Effector memory CD8-positive, alpha-beta T cell (primary cell): ENCODE results near the gene OTOG.

Source experiments
- ATAC-seq: fragments of 150-1000 bp; cut with Tn5 transposase; replicated peaks from 2 replicates; pipeline ENCODE4 v1.10.0; 2021; ENCODE audit warnings: mild to moderate bottlenecking, moderate library complexity
- DNase-seq, 3 experiments: peaks; one replicate each; pipeline ENCODE4 v3.0.0; 2021
- H3K27ac Mint-ChIP-seq, 2 donors: one replicate each; pipeline ENCODE4 v1.8.0; 2022; ENCODE audit warnings: mild to moderate bottlenecking in 2 of 2, mixed read lengths in 2 of 2, moderate library complexity in 2 of 2
- H3K27me3 Mint-ChIP-seq, 2 donors: one replicate each; pipeline ENCODE4 v1.8.0; 2022; ENCODE audit warnings: mixed read lengths in 2 of 2
- H3K36me3 Mint-ChIP-seq: one replicate; pipeline ENCODE4 v1.8.0; 2022; ENCODE audit warnings: mild to moderate bottlenecking, moderate library complexity, mixed read lengths; ENCODE audit not compliant: insufficient read depth
- H3K4me1 Mint-ChIP-seq, 2 donors: one replicate each; pipeline ENCODE4 v1.8.0; 2022; ENCODE audit warnings: low read depth in 2 of 2, mixed read lengths in 2 of 2
- H3K4me3 Mint-ChIP-seq, 2 donors: one replicate each; pipeline ENCODE4 v1.8.0; 2022; ENCODE audit warnings: mild to moderate bottlenecking in 2 of 2, mixed read lengths in 2 of 2, moderate library complexity in 2 of 2
- H3K9me3 Mint-ChIP-seq, 2 donors: one replicate each; pipeline ENCODE4 v1.8.0; 2022; ENCODE audit warnings: mixed read lengths in 2 of 2

The OTOG gene

DNA sequence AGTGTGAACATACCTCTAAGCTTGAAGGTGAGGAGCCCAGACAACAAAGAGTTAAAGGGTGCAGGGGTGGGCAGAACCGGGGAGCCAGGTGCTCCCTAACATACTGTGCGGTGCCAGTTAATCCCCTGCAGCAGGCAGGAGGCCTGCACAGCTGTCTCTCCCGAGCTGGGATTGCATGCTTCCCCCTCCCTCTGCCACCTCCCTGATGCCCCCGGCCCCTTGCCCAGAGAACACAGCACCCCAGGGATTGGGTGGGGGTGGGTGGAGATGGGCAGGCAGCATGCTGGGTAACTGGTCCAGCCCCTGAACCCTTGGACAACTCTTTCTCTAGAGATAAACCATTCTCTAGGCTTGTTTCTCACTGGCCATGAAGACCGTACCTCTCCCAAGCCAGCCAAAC is 104.6 kb downstream of the OTOG start:
- Mint-ChIP-seq H3K4me3 (no peak overlapping the region), H3K36me3 (no peaks in the 10 kb centered on the region), H3K4me1 (no peaks in the 10 kb centered on the region), H3K9me3 (peaks cover 2 to 10% of the 10 kb centered on the region in 2 donors), H3K27me3 (peaks cover 51 to 71% of the 10 kb centered on the region in 2 donors), H3K27ac (no peak overlapping the region)
- ATAC-seq: no peak
- DNase-seq: no peak

DNA sequence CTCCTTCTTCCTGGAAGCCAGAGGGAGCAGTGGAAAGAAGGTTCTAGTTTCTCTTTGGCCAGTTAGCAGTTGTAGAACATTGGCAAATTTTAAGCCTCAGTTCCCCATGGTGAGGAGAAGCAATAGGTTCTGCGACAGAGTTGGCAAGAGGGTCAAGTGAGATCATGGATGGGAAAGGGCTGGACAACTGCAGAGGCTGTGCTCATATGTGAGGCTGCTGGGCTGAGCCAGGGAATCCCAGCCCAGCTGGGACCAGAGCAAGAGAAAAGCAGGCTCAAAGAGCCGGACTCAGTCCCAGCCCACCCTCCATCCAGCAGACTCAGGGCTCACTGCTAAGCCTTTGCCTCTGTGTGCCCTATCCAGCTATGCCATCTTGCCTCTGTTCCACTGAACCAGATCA is 105.5 kb downstream of the OTOG start:
- H3K9me3 Mint-ChIP-seq: peaks cover 2 to 3% of the 10 kb centered on the region in 2 donors
- ATAC-seq: no peak
- H3K27me3 Mint-ChIP-seq: peaks cover 49 to 62% of the 10 kb centered on the region in 2 donors
- no peaks in the 10 kb centered on the region for H3K4me1 Mint-ChIP-seq
- H3K36me3 Mint-ChIP-seq: no peaks in the 10 kb centered on the region
- H3K27ac Mint-ChIP-seq: no peak overlapping the region
- DNase-seq: no peak
- H3K4me3 Mint-ChIP-seq: no peak overlapping the region

DNA sequence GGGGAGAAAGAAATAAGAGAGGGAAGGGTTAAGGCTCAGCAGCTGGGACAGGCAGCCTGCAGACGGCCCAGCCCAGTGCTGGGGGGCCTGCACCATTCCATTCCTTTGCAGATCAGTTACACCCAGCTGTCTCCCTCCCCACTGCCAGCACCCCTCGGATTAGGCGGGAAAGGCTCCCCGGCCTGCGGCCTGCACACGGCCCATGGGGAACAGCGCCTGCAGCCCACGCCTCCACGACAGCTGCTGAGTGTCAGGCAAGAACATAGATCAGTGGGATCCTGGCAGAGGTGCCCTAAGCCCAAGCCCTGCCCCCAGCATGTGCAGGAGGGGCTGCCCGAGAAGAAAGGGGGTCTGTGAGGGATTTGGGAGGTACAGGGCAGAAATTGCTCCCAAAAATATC is 106.6 kb downstream of the OTOG start:
- Mint-ChIP-seq H3K4me3 (no peak overlapping the region), H3K4me1 (no peaks in the 10 kb centered on the region), H3K36me3 (no peaks in the 10 kb centered on the region), H3K9me3 (peaks cover 0 to 2% of the 10 kb centered on the region in 2 donors), H3K27me3 (peaks cover 45 to 63% of the 10 kb centered on the region in 2 donors), H3K27ac (no peak overlapping the region)
- DNase-seq: no peak
- no peak for ATAC-seq

DNA sequence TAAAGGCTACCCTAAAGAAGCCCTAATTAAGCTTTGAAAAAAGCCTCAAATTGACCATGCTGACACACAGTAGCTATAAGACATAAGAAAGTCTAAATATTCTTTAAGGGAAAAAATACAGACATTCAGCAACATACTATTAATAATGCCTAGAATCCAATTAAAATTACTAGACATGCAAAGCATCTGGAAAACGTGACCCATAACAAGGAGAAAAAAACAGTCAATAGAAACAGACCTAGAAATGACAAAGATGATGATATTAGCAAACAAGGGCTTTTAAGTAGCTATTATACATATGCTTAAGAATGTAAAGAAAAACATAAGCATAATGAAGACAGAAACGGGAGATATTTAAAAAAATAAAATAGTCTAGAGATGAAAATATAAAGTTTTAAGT is 108.6 kb downstream of the OTOG start:
- no peak overlapping the region for H3K4me3 Mint-ChIP-seq
- H3K27ac Mint-ChIP-seq: no peak overlapping the region
- no peak for ATAC-seq
- H3K36me3 Mint-ChIP-seq: no peaks in the 10 kb centered on the region
- DNase-seq: no peak
- peaks cover 24 to 47% of the 10 kb centered on the region in 2 donors for H3K27me3 Mint-ChIP-seq
- H3K4me1 Mint-ChIP-seq: no peaks in the 10 kb centered on the region
- H3K9me3 Mint-ChIP-seq: peaks cover 0 to 2% of the 10 kb centered on the region in 2 donors

DNA sequence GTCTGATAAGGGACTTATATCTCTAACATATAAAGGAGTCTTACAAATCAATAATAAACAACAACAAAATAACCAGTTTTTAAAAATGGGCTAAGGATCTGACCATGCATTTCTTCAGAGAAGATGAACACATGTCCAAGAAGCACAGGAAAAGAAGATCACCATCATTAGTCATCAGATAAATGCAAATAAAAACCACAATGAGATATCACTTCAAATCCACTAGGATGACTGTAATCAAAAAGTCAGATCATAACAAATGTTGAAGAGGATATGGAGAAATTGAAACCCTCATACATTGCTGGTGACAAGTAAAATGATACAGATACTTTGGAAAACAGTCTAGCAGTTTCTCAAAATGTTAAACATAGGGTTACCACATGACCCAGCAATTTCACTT is 111.2 kb downstream of the OTOG start:
- ATAC-seq (no peak), DNase-seq (no peak)
- H3K27ac Mint-ChIP-seq: no peak overlapping the region
- H3K4me1 Mint-ChIP-seq: no peaks in the 10 kb centered on the region
- peaks cover 0 to 2% of the 10 kb centered on the region in 2 donors for H3K9me3 Mint-ChIP-seq
- no peak overlapping the region for H3K4me3 Mint-ChIP-seq
- H3K27me3 Mint-ChIP-seq: peaks cover 12 to 27% of the 10 kb centered on the region in 2 donors
- H3K36me3 Mint-ChIP-seq: no peaks in the 10 kb centered on the region

DNA sequence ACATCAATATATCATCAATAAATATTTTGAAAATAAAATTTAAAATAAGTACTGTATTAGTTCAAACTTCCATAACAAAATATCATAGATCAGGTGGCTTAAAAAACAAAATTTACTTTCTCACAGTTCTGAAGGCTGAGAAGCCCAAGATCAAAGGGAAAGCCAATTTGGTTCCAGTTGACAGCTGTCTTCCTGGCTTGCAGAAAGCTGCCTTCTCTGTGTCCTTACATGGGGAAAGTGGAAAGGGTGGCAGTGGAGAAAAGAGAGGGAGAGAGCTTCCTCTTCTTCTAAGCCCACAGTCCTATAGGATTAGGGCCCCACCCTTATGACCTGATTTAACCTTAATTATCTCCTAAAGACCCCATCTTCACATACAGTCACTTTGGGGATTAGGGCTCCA is 121.1 kb downstream of the OTOG start:
- ATAC-seq (no peak), DNase-seq (no peak)
- no peak overlapping the region for H3K4me3 Mint-ChIP-seq
- H3K27me3 Mint-ChIP-seq: peaks cover 20 to 21% of the 10 kb centered on the region in 2 donors
- no peaks in the 10 kb centered on the region for H3K4me1 Mint-ChIP-seq
- H3K36me3 Mint-ChIP-seq: no peaks in the 10 kb centered on the region
- H3K9me3 Mint-ChIP-seq: peaks cover 0 to under 1% of the 10 kb centered on the region in 2 donors
- H3K27ac Mint-ChIP-seq: no peak overlapping the region

DNA sequence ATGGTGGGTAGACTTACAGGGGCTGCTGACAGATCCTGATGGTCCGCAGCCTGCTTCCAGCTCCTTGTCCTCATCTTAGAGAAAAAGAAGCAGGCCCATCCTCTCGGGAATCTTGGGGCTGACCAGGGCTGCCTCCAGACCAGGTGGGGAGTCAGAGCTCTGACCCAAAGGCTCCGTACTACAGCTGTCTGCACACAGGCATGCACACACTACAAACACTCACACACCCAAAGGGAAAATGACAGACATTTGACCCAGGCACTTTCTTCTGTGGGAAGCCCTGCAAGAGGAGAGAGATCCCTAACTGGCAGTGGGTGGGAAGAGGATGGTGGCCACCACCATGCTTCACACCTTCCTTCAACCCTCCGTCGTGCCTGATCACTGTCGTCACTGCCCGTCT is 125.4 kb downstream of the OTOG start:
- Mint-ChIP-seq H3K27me3 (peaks cover 43 to 50% of the 10 kb centered on the region in 2 donors), H3K9me3 (peaks cover 6 to 30% of the 10 kb centered on the region in 2 donors), H3K4me3 (no peak overlapping the region), H3K36me3 (no peaks in the 10 kb centered on the region), H3K27ac (no peak overlapping the region), H3K4me1 (no peaks in the 10 kb centered on the region)
- DNase-seq: no peak
- ATAC-seq: no peak

DNA sequence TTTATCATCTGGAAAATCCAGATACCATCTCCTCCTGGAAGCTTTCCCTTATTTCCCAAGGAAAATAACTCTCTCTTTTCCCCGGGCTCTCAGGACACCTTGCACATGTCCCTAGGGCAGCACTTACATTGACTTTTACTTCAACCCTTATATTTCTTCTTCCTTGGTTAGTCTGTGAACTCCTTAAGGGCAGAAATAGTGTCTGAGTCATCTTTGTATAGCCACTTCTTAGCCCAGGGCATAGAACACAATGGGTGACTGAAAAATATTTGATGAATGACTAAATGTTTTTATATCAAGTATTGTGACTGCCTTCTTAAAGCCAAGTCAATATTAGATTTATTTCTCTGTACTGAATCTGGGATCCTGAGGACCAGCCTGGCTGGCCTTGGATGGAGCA is 126.9 kb downstream of the OTOG start:
- ATAC-seq (no peak), DNase-seq (no peak)
- Mint-ChIP-seq H3K4me3 (no peak overlapping the region), H3K9me3 (peaks cover 6 to 30% of the 10 kb centered on the region in 2 donors), H3K27ac (no peak overlapping the region), H3K27me3 (peaks cover 43 to 50% of the 10 kb centered on the region in 2 donors), H3K4me1 (no peaks in the 10 kb centered on the region), H3K36me3 (no peaks in the 10 kb centered on the region)

DNA sequence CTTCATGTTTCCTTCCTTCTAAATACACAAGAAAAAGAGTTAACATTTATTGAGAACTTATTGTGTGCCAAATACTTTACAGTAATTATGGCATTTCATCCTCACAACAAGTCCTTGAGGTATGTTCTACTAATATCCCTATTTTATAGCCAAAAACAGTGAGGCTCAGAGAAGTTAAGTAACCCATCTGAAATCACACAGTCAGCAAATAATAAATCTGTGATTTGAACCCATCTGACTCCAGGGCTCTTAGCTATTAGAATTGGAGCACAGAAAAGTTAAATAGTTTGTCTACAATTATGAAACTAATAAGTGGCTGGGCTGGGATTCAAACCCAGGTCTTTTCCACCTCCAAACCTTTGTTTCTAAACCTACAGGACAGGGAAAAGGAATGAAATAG is 135.8 kb downstream of the OTOG start:
- Mint-ChIP-seq H3K9me3 (no peaks in the 10 kb centered on the region), H3K27me3 (peaks cover 42 to 55% of the 10 kb centered on the region in 2 donors), H3K4me1 (no peaks in the 10 kb centered on the region), H3K27ac (no peak overlapping the region), H3K36me3 (no peaks in the 10 kb centered on the region), H3K4me3 (no peak overlapping the region)
- ATAC-seq (no peak), DNase-seq (no peak)

DNA sequence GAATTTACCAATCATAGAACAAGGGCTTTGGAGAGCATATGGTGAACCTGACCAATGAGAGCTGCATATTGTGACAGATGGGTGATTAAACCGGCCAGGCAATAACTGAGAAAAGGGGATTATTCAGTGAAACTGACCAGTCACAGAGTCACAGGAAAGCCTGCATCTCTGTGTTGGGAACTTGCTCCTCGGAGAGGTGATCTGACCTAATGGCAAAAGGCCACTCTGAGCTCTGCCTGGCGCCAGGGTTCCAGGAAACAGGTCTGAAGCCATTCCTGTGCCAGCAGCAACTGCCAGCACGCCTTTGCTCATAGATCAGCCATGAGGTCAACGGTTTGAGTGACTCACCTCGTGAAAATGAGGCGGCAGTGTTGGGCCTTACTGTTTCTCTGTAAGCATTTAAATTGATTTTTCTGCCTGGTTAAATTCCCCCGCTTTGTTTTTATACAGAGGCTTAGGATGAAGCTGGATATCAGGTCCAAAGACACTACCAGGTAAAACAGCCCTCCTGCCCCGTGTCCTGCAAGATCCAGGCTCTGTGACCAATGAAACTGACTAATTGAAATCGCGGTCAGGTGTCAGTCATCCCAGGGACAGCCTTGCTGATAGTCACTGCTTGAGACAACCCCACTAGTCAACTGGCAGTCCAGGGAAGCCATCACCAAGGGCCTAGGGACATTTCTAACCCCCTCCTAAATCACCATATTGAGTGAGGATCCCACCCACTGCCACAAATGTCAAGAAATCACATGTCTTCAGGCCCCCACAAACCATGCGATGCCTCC is 136.5 kb downstream of the OTOG start:
- no peak for DNase-seq
- peaks cover 42 to 55% of the 10 kb centered on the region in 2 donors for H3K27me3 Mint-ChIP-seq
- no peak for ATAC-seq
- H3K36me3 Mint-ChIP-seq: no peaks in the 10 kb centered on the region
- H3K9me3 Mint-ChIP-seq: no peaks in the 10 kb centered on the region
- H3K4me3 Mint-ChIP-seq: no peak overlapping the region
- H3K4me1 Mint-ChIP-seq: no peaks in the 10 kb centered on the region
- H3K27ac Mint-ChIP-seq: no peak overlapping the region

DNA sequence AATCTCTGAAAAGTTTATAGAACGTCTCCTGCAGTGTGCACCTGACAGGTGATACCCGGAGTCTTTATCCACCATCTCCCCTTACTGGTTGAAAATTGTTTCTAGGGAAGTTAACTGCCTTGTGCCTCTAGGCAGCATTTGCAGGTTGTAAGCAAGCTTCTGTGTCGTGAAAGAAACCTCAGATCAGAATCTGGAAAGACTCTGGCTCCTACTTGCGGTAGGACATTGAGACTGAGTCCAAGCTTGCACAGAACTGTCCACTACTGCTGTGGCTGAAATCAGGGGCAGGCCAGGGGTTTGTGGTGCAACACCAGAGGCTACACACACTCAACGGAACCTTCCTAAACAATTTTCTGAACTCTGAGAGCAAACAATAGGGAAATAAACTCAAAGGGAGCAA is 137.5 kb downstream of the OTOG start:
- Mint-ChIP-seq H3K27ac (no peak overlapping the region), H3K4me3 (no peak overlapping the region)
- DNase-seq: no peak

DNA sequence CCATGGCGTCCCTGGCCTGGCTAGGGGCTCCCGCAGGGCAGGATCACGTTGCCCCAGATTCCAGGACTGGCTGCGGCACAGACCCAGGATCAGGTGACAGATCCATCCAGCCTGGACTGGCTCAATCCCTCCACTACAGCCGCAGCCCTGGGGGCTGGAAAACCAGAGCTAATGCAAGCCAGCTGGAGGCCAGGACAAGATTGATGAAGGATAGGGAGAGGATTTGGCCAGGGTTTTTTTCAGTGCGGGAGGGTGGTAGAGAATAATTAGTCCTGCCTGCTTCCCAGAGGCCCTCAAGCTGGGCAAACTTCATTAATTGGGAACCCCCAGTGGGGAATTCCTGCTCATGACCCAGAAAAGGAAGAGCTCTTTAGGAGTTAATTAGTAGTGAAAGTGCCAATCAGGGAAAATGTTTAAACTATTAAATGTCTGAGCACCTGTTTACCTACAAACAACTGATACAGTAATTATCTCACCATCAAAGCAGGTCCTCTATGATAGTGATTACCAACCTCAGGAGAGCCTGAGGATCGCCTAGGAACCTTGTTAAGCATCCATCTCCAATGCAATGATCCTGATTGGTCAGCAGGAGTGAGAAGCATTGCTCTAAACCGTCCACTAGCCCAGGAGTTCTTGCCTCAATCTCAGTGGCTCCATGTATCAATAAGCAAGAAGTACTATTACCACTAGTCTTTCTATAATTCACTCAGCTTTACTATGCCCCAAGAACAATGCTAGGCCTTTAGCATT is 139.3 kb downstream of the OTOG start:
- Mint-ChIP-seq H3K9me3 (no peaks in the 10 kb centered on the region), H3K4me1 (no peaks in the 10 kb centered on the region), H3K27ac (no peak overlapping the region), H3K36me3 (no peaks in the 10 kb centered on the region), H3K27me3 (peaks cover 32 to 49% of the 10 kb centered on the region in 2 donors), H3K4me3 (no peak overlapping the region)
- ATAC-seq (no peak), DNase-seq (no peak)

More for the DNA sequence above, 137.5 kb downstream of the OTOG start:
- H3K27me3 Mint-ChIP-seq: peaks cover 42 to 55% of the 10 kb centered on the region in 2 donors
- H3K9me3 Mint-ChIP-seq: no peaks in the 10 kb centered on the region
- no peaks in the 10 kb centered on the region for H3K36me3 Mint-ChIP-seq
- no peaks in the 10 kb centered on the region for H3K4me1 Mint-ChIP-seq
- ATAC-seq: no peak

DNA sequence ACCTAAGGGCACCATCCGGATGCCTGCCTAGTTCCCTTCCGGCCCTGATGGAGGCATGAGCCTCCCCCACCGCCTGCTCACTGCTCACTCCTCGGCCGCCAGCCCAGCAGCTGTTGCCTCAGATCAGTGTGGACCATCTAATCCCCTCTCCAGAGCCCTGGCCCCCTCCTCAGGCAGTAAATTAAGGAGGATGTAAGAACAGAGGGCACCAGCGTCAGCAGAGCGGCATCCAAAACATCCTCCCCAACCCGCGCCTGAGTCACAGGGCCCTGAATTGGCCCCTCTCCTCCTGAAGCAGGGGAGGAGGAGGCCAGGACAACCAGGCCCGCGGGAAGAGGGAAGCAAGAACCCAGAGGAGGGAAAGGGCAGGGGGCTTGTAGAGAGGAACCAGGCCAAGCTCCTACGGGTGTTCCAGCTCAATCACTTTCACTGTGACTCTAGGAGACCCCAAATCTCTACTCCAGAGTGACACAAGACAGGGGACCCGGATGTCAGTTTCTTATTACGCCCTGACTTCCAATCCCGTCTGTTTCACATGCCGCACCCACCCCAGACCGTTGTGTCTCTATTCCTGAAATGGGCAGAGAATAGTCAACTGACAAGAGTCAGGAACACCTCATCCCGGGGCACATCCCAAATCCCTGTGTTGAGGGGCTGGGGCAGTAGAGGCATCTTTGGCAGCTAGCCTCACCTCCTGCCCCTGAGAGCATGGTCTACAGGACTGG is 141.0 kb downstream of the OTOG start:
- no peaks in the 10 kb centered on the region for H3K4me1 Mint-ChIP-seq
- peaks cover 34 to 48% of the 10 kb centered on the region in 2 donors for H3K27me3 Mint-ChIP-seq
- H3K36me3 Mint-ChIP-seq: no peaks in the 10 kb centered on the region
- H3K27ac Mint-ChIP-seq: no peak overlapping the region
- no peaks in the 10 kb centered on the region for H3K9me3 Mint-ChIP-seq
- no peak overlapping the region for H3K4me3 Mint-ChIP-seq
- no peak for ATAC-seq
- no peak for DNase-seq
